ENCODE results near the gene CNN3.

DNA sequence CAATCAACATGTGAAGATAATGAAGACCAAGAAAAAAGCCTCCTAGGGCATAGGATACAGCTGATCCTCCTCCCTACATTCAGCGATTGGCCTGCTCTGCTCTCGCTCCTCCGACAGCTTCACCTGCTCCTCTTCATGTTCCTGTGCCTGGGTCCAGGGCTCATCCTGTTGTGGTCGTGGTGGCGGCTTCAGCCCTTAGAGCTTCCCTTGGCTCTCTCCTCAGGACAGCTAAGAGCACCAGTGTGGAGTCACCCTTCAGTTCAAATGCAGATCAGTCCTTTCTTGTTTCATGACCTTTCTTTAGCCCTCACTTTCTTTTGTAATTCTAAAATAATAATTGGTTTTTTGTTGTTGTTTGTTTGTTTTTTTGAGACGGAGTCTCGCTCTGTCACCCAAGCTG lies 18.7 kb downstream of the CNN3 start:
- TF ChIP-seq, protein P1, sequence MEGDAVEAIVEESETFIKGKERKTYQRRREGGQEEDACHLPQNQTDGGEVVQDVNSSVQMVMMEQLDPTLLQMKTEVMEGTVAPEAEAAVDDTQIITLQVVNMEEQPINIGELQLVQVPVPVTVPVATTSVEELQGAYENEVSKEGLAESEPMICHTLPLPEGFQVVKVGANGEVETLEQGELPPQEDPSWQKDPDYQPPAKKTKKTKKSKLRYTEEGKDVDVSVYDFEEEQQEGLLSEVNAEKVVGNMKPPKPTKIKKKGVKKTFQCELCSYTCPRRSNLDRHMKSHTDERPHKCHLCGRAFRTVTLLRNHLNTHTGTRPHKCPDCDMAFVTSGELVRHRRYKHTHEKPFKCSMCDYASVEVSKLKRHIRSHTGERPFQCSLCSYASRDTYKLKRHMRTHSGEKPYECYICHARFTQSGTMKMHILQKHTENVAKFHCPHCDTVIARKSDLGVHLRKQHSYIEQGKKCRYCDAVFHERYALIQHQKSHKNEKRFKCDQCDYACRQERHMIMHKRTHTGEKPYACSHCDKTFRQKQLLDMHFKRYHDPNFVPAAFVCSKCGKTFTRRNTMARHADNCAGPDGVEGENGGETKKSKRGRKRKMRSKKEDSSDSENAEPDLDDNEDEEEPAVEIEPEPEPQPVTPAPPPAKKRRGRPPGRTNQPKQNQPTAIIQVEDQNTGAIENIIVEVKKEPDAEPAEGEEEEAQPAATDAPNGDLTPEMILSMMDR (IDR thresholded peaks at IDR 0.05), result no peak
- TF ChIP-seq CHD2 (IDR thresholded peaks at IDR 0.05; ENCODE audit: low read length, partially characterized antibody) (no peak), SMC3 (IDR thresholded peaks at IDR 0.05) (no peak), POLR2A (IDR thresholded peaks at IDR 0.05; ENCODE audit: low read length) (no peak), ZNF302 (CRISPR knock-in tag; IDR thresholded peaks at IDR 0.05) (no peak), EHMT2 (IDR thresholded peaks at IDR 0.05; ENCODE audit: low read depth) (no peak), BHLHE40 (IDR thresholded peaks at IDR 0.05; ENCODE audit: low read depth, low read length) (no peak)
- TF ChIP-seq, protein P2, sequence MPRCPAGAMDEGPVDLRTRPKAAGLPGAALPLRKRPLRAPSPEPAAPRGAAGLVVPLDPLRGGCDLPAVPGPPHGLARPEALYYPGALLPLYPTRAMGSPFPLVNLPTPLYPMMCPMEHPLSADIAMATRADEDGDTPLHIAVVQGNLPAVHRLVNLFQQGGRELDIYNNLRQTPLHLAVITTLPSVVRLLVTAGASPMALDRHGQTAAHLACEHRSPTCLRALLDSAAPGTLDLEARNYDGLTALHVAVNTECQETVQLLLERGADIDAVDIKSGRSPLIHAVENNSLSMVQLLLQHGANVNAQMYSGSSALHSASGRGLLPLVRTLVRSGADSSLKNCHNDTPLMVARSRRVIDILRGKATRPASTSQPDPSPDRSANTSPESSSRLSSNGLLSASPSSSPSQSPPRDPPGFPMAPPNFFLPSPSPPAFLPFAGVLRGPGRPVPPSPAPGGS (IDR thresholded peaks at IDR 0.05), result no peak
- TF ChIP-seq, protein P3, sequence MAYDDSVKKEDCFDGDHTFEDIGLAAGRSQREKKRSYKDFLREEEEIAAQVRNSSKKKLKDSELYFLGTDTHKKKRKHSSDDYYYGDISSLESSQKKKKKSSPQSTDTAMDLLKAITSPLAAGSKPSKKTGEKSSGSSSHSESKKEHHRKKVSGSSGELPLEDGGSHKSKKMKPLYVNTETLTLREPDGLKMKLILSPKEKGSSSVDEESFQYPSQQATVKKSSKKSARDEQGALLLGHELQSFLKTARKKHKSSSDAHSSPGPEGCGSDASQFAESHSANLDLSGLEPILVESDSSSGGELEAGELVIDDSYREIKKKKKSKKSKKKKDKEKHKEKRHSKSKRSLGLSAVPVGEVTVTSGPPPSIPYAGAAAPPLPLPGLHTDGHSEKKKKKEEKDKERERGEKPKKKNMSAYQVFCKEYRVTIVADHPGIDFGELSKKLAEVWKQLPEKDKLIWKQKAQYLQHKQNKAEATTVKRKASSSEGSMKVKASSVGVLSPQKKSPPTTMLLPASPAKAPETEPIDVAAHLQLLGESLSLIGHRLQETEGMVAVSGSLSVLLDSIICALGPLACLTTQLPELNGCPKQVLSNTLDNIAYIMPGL (CRISPR knock-in tag; IDR thresholded peaks at IDR 0.05; ENCODE audit: borderline replicate concordance), result no peak
- TF ChIP-seq, protein P4, sequence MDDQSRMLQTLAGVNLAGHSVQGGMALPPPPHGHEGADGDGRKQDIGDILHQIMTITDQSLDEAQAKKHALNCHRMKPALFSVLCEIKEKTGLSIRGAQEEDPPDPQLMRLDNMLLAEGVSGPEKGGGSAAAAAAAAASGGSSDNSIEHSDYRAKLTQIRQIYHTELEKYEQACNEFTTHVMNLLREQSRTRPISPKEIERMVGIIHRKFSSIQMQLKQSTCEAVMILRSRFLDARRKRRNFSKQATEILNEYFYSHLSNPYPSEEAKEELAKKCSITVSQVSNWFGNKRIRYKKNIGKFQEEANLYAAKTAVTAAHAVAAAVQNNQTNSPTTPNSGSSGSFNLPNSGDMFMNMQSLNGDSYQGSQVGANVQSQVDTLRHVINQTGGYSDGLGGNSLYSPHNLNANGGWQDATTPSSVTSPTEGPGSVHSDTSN (IDR thresholded peaks at IDR 0.05), result no peak
- TF ChIP-seq, protein P5, sequence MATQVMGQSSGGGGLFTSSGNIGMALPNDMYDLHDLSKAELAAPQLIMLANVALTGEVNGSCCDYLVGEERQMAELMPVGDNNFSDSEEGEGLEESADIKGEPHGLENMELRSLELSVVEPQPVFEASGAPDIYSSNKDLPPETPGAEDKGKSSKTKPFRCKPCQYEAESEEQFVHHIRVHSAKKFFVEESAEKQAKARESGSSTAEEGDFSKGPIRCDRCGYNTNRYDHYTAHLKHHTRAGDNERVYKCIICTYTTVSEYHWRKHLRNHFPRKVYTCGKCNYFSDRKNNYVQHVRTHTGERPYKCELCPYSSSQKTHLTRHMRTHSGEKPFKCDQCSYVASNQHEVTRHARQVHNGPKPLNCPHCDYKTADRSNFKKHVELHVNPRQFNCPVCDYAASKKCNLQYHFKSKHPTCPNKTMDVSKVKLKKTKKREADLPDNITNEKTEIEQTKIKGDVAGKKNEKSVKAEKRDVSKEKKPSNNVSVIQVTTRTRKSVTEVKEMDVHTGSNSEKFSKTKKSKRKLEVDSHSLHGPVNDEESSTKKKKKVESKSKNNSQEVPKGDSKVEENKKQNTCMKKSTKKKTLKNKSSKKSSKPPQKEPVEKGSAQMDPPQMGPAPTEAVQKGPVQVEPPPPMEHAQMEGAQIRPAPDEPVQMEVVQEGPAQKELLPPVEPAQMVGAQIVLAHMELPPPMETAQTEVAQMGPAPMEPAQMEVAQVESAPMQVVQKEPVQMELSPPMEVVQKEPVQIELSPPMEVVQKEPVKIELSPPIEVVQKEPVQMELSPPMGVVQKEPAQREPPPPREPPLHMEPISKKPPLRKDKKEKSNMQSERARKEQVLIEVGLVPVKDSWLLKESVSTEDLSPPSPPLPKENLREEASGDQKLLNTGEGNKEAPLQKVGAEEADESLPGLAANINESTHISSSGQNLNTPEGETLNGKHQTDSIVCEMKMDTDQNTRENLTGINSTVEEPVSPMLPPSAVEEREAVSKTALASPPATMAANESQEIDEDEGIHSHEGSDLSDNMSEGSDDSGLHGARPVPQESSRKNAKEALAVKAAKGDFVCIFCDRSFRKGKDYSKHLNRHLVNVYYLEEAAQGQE (IDR thresholded peaks at IDR 0.05), result no peak
- TF ChIP-seq, protein P6, sequence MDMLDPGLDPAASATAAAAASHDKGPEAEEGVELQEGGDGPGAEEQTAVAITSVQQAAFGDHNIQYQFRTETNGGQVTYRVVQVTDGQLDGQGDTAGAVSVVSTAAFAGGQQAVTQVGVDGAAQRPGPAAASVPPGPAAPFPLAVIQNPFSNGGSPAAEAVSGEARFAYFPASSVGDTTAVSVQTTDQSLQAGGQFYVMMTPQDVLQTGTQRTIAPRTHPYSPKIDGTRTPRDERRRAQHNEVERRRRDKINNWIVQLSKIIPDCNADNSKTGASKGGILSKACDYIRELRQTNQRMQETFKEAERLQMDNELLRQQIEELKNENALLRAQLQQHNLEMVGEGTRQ (IDR thresholded peaks at IDR 0.05), result no peak

Data from A549 (cell line).